AG08395 (cell line): ENCODE data around the gene DLG2.

Source experiments
- DNase-seq: peaks from one replicate; pipeline ENCODE4 v3.0.0; 2012; ENCODE audit warnings: mixed read lengths, low spot score

The DLG2 gene

DNA sequence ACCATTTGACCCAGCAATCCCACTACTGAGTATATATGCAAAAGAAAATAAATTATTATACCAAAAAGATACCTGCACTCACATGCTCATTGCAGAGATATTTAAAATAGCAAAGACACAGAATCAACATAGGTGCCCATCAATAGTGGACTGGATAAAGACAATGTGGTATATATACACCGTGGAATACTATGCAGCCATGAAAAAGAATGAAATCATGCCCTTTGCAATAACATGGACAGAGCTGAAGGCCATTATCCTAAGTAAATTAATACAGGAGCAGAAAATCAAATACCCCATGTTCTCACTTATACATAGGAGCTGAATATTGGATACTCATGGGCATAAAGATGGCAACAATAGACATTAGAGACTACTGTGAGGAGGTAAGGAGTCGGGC is 68.7 kb downstream of the DLG2 start:
- no peak for DNase-seq

DNA sequence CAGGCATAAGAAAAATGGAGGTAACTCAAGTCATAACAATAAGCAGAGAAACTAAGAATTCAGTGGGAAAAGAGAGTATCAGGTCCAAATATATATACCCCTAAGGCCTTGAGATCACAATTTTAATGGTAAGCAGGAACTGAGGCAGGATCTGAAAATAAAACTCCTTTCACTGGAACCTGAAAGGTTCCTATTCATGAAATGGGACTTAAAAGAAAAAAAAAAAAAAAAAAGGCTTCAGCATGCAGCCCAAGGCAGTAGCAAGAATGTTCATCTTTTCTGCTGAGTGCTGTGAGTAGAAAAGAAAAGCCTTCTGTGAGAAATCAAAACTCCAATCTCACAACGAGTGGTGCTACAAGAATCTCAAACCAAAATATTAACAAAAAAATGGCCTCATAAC is 75.3 kb downstream of the DLG2 start:
- DNase-seq = no peak

DNA sequence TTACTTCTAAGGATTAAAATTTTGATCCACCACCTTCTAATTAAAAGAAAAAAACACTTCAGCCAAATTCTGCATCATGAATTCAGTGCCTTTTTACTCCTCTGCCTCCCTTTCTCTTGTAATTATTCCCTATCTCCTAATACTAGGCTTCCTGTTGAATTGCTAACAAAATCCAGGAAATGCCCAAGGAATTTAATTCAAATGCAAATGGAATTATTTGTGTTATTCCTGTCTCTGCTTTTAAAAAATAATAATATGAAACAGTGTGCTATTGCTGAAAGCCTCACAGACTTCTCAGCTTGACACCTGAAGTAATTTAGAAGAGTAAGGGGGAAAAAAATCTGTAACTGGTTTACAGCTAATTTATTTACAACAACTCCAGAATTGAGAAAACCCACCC is 85.5 kb downstream of the DLG2 start:
- no peak for DNase-seq

DNA sequence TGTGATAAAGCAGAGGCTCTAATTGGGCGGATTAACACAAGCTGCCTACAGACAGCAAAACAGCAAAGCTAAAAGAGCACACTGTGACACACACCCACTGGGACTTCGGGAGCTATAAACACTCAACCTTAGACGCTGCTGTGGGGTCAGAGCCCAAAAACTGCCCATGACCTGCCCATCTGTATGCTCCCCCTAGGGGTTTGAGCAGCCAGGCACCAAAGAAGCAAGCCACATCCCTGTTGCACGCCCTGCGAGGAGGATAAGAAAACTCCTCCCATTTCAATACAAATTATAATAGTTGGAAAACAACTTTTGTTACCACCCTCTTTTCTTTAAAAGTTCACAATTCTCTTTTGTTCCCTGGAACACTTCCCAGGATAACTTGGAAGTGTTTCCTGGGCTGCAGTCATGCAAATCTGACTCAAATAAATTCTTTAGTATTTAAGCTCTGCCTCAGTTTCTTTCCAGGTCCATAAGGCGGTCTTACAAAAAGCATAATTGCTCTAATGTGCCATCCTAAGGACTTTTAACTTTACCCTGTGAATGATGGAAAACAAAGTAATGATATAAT is 86.4 kb downstream of the DLG2 start:
- DNase-seq = no peak

DNA sequence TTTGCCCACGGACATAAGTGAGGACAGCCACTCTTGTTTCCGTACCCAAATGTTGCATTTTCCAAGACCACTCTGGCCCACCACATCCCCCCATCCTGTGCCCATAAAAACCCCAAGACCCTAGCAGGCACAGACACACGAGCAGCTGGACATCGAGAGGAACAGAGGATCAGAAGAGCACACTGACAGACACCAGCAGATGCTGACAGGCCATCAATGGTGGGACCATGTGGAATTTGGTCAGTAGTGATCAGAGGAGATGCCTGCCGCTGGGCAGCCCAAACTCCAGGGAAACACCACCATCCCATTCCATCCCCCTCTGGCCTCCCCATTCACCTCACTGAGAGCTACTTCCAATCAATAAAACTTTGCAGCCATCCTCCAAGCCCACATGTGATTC is 87.0 kb downstream of the DLG2 start:
- no peak for DNase-seq

DNA sequence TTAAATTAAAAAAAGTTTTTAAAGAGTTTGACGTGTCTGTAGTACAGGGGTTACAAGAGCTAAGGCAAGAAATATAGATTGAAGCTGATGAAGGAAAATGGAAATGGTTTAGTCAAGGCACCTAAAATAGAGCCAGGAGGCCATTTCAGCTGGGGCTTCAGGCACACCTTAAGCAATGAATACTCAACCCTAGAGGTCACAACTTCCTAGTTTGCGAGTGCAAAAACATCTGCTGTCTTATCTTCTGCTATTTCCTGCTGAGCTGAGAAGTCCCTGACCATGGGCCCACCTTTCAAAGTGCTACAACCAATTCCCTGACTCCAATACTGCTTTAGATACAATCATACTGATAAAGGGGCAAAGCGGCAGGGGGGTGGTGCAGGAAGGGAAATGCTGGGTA is 87.4 kb downstream of the DLG2 start:
- no peak for DNase-seq

DNA sequence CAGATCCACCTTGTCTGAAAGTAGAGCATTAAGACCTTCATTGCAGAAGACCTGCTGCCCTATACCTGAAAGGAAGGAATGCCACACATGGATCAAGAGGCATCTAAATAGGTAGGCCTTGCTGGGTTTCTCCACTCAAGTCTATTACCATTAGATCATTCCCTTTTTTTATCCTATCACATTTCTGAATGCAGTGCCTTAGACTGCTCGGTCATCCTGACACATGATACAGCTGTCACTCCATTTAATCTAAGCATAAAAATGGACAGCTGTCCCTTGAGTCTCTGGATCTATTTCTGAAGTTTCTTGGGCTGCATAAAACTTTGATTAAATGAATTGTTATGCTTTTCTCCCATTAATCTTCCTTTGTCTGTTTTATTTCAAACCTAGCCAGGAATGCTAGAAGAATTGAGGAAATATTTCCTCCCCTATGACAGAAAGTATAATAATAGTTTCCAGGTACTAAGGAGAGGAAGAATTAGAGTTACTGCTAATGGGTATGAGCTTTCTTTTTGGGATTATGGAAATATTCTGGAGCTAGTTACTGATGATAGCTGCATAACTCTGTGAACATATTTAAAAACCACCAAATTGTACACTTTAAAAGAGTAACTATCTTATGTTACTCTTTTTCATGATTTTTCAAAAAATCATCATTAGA is 88.0 kb downstream of the DLG2 start:
- no peak for DNase-seq

DNA sequence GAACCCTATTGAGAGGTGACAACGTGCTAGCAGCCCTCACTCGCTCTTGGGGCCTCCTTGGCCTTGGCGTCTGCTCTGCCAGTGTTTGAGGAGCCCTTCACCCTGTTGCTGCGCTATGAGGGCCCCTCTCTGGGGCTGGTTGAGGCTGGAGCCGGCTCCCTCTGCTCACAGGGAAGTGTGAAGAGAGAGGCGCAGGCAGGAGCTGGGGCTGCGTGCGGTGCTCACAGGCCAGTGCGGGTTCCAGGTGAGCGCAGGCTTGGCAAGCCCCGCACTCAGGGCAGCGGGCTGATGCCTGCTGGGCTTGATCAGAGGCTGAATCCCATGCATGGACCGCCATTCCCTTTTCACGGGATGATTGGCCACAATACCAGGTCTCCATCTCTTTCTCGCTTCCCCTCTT is 90.7 kb downstream of the DLG2 start:
- no peak for DNase-seq

DNA sequence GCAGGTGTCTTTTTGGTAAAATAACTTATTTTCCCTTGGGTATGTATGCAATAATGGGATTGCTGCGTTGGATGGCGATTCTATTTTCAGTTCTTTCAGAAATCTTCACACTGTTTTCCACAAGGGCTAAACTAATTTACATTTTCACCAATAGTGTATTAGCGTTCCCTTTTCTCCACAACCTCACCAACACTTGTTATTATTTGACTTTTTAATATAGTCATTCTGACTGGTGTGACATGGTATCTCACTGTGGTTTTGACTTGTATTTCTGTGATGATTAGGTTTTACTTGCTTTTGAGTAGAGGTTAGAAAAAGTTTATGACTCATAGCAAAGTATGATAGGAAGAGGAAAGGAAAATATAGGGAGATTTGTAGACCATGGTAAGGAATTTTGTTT is 92.3 kb downstream of the DLG2 start:
- DNase-seq = no peak

DNA sequence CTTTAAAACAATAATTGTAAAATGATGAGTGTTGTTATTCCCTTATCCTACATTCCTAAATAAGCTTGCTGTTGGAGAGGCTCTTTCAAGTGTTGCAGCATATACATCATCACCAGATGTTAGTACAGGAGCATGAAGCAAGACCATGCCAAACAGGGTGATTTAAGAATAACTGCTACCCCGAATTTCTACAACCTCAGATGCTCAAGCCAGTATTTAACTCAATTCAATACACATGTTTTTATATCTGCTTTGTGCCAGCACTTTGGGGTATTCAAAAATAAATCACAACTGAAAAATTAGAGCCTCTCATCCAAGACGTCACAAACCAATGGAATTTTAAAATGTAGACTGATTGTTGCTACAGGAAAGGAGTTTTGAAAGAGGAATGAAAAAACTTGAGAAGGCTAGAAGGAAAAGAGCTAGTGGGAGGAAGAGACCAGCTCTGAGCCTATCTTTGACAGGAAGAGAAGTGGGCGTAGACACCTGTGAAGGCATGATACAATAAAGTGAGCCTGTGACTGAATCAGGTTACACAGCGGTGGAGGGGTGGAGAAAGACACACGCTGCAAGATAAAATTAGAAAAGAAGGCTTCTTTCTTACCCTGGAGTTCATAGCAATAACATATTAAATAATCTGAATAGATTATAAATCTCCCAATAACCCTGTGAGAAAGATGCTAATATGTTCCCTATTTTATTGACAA is 95.8 kb downstream of the DLG2 start:
- no peak for DNase-seq

DNA sequence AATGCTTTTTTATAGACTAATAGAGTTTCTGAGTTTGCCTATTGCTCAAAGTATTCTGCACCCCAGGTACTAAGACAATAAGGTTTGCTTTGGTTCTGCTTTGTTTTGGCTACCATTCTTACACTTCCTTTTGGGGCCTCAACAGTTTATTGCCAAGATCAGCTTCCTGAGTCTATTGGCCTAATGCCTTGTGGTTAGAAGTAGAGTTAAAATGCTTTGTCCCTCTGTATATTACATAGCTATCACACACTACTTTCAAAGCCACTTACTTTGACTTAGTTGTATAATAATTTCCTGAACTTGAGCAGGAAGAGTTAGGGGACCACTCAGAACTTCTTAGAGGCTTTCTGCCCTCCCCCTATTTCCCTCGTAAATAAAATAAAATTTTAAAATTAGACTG is 96.5 kb downstream of the DLG2 start:
- no peak for DNase-seq

DNA sequence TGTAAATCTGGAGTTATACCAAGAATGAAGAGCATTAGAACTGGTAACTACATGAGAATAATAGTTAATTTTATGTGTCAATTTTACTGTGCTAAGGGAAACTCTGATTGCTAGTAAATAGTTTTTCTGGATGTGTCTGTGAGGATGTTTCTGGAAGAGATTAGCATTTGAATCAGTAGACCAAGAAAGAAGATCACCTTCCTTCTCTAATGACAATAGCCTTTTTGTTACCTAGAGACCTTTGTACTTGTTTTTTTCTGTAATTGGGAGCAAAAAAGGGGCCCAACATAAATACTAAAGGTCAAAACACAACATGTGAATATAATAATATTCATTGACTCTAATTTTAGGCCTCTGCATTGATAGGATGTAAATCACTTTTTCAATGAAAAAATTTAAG is 100.6 kb downstream of the DLG2 start:
- DNase-seq = no peak

DNA sequence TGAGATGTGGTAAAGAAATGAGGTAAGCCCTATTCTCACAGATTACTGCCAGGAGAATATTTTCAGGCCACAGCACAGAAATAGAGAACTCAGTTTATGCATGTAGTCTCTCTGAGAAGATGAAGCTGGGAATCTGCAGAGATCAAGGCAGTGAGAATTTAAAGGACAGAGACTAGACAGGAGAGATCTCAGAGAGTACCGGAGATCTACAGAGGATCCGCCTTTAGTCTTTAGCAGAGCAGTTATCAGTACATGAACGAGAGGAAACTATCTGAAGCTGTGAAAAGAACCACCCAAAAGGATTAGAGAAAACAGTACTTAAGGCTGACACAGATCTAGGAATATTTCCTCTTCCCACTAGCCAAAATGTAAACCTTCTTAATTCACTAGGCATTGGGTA is 101.5 kb downstream of the DLG2 start:
- DNase-seq = no peak

DNA sequence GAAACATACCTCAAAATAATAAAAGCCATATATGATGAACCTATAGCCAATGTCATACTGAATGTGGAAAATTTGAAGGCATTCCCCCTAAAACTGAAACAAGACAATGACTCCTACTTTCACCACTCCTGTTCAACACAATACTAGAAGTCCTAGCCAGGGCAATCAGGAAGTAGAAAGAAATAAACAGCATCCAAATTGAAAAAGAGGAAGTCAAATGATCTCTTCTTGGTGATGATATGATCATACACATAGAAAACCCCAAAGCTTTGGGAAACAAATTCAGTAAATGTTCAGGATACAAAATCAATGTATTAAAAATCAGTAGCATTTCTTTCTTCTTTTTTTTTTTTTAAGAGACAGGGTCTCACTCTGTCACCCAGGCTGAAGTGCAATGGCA is 109.9 kb downstream of the DLG2 start:
- no peak for DNase-seq

DNA sequence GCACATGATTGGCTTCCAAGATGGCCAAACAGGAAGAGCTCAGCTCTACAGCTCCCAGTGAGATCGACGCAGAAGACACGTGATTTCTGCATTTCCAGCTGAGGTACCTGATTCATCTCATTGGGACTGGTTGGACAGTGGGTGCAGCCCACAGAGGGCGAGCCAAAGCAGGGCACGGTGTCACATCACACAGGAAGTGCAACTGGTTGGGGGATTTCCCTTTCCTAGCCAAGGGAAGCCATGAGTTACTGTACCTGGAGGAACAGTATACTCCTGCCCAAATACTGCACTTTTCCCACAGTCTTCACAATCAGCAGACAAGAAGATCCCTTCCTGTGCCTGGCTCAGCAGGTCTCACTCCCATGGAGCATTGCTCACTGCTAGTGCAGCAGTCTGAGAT is 131.2 kb downstream of the DLG2 start:
- no peak for DNase-seq

DNA sequence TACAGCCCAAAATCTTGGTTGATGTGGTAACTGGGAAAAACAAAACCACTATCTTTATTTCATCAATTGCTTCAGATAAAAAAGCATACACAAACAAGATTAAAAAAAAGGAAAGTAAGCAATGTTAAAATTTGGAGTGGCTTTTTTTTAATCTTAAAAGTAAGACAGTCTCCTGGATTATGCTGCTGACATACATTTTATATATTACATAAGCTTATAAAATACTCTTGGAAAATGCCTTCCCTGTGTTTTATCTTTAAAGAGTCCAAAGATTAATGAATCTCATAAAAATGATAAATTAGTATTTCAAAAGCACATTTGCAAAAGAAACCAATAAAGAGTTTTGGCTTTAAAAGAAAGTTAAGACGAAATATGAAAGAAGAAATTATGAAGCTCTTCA is 132.7 kb downstream of the DLG2 start:
- DNase-seq = no peak

DNA sequence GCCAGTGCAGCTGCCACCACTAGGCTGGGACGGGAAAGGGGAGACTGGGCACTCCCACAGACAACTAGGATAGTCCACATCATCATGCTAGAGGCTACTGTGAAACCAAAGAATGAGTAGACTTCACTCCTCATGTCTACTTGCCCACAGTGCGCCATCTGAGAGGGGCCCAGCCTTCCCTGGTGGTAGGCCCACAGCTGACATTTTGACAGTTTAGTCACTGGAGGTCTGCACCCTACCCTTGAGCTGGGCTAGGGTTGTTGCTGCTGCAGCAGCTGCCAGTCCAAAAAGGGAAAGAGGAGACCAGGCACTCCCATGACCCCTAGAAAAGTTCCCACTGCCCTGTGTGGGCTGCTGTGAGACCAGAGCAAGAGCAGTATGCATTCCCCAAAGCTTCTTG is 141.2 kb downstream of the DLG2 start:
- DNase-seq = no peak

DNA sequence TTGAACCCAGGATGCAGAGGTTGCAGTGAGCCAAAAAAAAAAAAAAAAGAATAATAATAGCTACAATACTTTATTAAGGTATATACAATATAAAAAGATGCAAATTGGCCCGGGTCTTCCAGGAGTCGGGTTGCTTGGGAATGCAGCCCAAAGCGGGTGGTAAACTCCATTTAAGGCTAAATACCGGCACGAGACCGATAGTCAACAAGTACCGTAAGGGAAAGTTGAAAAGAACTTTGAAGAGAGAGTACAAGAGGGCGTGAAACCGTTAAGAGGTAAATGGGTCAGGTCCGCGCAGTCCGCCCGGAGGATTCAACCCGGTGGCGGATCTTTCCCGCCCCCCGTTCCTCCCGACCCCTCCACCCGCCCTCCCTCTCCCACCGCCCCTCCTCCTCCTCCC is 143.3 kb downstream of the DLG2 start:
- no peak for DNase-seq

DNA sequence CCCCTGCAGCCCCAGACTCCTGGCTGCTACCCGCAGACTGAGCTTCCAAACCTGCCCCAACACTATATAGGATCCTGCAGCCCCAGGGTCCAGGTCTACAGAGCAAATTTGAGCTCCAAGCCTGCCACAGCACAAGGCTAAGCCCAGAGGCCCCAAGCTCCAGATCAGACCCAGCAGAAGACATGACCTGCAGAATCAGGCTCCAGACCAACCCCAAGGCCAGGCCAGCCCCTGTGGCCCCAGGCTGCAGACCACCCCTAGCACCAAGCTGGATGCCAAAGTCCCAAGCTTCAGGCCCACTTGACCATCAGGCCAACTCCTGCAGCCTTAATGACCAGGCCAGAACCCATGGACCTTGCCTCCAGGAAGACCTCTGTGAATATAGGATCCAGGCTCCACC is 145.3 kb downstream of the DLG2 start:
- DNase-seq = no peak

DNA sequence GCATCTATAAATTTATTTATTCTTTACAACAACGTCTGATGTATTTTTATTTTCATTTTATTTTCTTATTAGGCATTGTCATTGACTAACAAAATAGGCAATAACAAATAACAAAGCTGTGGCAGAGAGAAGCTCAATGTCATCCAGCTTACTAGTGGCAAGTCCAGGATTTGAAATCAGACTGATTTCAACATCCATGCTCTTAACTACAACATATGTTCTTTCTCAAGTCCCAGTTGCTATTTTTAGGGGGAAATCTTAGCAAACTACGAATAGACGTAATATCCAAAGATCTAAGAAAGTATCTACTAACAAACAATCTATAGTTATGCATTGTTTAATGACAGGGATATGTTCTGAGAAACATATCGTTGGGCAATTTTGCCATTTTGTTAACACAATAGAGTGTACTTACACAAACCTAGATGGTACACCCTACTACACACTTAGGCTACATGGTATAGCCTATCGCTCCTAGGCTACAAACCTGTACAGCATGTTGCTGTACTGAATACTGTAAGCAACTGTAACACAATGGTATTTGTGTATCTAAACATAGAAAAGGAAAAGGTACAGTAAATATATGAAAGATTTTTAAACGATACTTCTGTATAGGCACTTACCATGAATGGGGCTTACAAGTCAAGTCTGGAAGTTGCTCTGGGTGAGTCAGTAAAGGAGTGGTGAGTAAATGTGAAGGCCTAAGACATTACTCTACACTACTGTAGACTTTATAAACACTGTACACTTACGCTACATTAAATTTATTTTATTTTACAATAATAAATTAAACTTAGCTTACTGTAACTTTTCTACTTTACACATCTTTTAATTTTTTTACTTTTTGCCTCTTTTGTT is 151.3 kb downstream of the DLG2 start:
- DNase-seq = no peak

DNA sequence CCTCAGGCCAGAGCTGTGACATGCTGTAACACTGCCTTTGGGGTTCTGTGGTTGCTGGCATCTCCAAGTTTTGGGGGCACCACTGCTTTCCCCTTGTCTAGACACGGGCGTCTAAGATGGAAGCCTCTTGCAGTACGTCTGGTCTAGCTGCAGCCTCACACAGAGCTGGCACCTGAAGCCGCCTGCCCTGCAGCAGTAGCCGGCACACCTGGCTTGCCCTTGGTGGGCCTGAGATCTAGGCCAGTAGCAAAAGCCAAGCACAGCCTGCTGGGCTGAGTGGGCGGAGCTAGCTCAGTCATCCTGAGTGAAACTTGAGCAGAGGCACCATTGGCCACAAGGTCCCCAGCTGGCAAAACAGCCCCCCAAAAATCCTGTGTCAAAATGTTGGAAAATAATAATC is 154.2 kb downstream of the DLG2 start:
- DNase-seq = no peak

DNA sequence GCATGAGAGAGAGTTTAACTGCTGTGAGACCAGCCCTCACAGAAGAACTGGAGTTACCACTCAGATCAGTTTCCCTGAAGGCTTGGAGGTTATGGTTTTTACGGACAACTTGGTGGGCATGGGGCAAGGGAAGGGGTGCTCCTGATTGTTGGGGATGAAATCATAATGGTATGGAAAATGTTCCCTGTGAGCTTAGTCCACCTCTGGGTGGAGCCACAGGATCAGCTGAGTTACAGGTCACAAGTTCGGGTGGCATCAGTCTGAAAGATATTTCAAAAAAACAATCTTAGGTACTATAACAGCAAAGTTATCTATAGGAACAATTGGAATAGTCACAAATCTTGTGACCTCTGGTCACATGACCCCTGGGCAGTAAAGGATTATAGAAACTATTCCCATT is 162.9 kb downstream of the DLG2 start:
- no peak for DNase-seq

DNA sequence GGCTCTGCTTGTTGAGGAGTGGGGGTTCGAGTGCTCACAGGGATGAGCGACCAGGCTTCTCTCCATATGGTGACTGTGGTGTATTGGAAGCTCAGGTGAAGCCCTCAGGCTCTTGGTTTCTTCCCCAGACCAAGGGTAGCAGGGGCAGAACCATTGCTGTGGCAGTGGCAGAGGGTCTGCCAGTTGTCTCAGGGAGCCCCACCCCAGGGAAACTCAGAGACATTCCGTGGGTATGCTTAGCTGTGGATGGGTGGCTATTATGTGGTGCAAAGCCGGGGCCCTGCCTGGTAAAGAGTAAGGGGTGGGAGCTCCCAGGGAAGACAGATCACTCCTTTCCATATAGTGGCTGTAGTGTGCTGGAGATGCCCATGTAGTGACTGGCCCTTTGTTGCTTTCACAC is 167.8 kb downstream of the DLG2 start:
- DNase-seq = no peak
